Measurements from ENCODE around the gene PALM.

Gene PALM

GRCh38 chr19:782878-783668 lies 74.3 kb downstream of the PALM start:
- DNase-seq (ENCODE audit: low spot score) = no peak

- DNase-seq (ENCODE audit: low spot score) = no peak
Observed at GRCh38 chr19:784541-784940, 75.8 kb downstream of the PALM start.

GRCh38 chr19:787536-787935 lies 78.8 kb downstream of the PALM start:
- no peak for DNase-seq (ENCODE audit: low spot score)

GRCh38 chr19:788686-788982 lies 79.9 kb downstream of the PALM start:
- no peak for DNase-seq (ENCODE audit: low spot score)

- DNase-seq (ENCODE audit: low spot score) = no peak
Observed at GRCh38 chr19:788983-789700, 80.4 kb downstream of the PALM start.

GRCh38 chr19:789701-790060 lies 80.9 kb downstream of the PALM start:
- no peak for DNase-seq (ENCODE audit: low spot score)

- DNase-seq (ENCODE audit: low spot score) = no peak
Observed at GRCh38 chr19:791007-791566, 82.4 kb downstream of the PALM start.

- DNase-seq (ENCODE audit: low spot score) = peak; percentile 58
Observed at GRCh38 chr19:791567-792305, 83.0 kb downstream of the PALM start.

- no peak for DNase-seq (ENCODE audit: low spot score)
Observed at GRCh38 chr19:792306-792885, 83.7 kb downstream of the PALM start.

- DNase-seq (ENCODE audit: low spot score) = no peak
Observed at GRCh38 chr19:793806-794205, 85.1 kb downstream of the PALM start.

GRCh38 chr19:795073-795611 lies 86.4 kb downstream of the PALM start:
- DNase-seq (ENCODE audit: low spot score) = no peak

- DNase-seq (ENCODE audit: low spot score) = no peak
Observed at GRCh38 chr19:795691-796581, 87.2 kb downstream of the PALM start.

GRCh38 chr19:796692-797527 lies 88.2 kb downstream of the PALM start, which contains the start of gene PTBP1:
Gene PTBP1, plus strand, starts transcription at chr19:797452. Its CDS starts 46 bp downstream, at chr19:797498.
- DNase-seq (ENCODE audit: low spot score) = peak; percentile 99
